Colonic mucosa (tissue), 4 donors: Measurements from ENCODE around the gene MUC20. TPM values are rescaled to one million over a fixed set of nuclear protein-coding genes. Genes with fewer than 3 reads are reported as not detected.

Experiments
- DNase-seq: peaks from one replicate; pipeline ENCODE4 v3.0.0-alpha.2; 2020
- H3K27ac ChIP-seq: fragments of 200-600 bp; one replicate; pipeline ENCODE4 v1.8.0; 2021
- H3K27me3 ChIP-seq: fragments of 200-600 bp; one replicate; pipeline ENCODE4 v1.8.0; 2021
- H3K36me3 ChIP-seq: fragments of 200-600 bp; one replicate; pipeline ENCODE4 v1.8.0; 2021
- H3K4me1 ChIP-seq: fragments of 200-600 bp; one replicate; pipeline ENCODE4 v1.8.0; 2021; ENCODE audit warnings: mild to moderate bottlenecking
- H3K4me3 ChIP-seq: fragments of 200-600 bp; one replicate; pipeline ENCODE4 v1.8.0; 2021
- H3K9ac ChIP-seq, 2 donors: one replicate each; pipeline ENCODE4 v1.7.0; 2013; ENCODE audit warnings: control low read depth in 2 of 2, low read depth in 2 of 2, low read length in 2 of 2
- H3K9me3 ChIP-seq: fragments of 200-600 bp; one replicate; pipeline ENCODE4 v1.8.0; 2021
- intact Hi-C: fragments of 100-400 bp; cut with DNase I; formaldehyde crosslinking; loops from one replicate; pipeline ENCODE4 v1.14.1; 2022
- total RNA-seq, 2 donors: library from RNA; stranded (reverse); fragmentation: NEBNext Ultra II Directional in 1 of 2; extraction: Animal tissue kit (Norgen Biotek cat#: 25700) in 1 of 2; gene quantifications; one replicate each; pipeline ENCODE4 v1.2.1, GENCODE V29; 2021
- TF ChIP-seq, protein P1 (sequence below): fragments of 200-600 bp; IDR thresholded peaks from one replicate; pipeline ENCODE4 v1.8.0; 2022; ENCODE audit warnings: antibody characterized with exemption, mild to moderate bottlenecking
- donor health status: healthy.
- donor health status: DM: no; HTN: no; CAD: no.
- donor health status: DM: no; HTN: no; CAD: no.

The MUC20 gene
- total RNA-seq, 2 donors from 2014 or later, result 58.1 to 170 TPM

DNA sequence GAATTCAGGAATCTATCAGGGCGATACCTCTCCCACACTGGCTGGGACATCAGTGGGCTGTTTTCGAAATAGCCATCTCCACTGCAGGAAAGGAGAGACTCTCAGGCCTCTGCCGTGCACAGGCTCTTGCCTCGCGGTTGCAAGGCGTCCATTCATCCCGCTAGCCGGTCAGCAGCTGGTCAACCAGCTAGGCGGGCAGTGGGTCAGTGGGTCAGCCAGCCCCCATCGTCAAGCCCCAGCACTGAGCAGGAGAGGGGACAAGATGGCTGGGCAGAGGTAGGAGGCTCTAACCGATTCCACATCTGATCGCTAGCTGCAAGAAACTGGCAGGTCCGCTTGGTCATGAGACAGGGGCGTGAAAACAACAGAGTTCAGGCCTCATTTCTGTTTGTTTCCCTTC is 45.9 kb downstream of the MUC20 start:
- intact Hi-C loops, result no loop called here
- Histone ChIP-seq H3K36me3 (no peaks in the 10 kb centered on the region), H3K4me1 (no peaks in the 10 kb centered on the region), H3K27me3 (no peaks in the 10 kb centered on the region), H3K9ac (no peak overlapping the region), H3K9me3 (no peaks in the 10 kb centered on the region), H3K4me3 (no peak overlapping the region), H3K27ac (no peak overlapping the region)
- no peak for DNase-seq
- TF ChIP-seq, protein P1, sequence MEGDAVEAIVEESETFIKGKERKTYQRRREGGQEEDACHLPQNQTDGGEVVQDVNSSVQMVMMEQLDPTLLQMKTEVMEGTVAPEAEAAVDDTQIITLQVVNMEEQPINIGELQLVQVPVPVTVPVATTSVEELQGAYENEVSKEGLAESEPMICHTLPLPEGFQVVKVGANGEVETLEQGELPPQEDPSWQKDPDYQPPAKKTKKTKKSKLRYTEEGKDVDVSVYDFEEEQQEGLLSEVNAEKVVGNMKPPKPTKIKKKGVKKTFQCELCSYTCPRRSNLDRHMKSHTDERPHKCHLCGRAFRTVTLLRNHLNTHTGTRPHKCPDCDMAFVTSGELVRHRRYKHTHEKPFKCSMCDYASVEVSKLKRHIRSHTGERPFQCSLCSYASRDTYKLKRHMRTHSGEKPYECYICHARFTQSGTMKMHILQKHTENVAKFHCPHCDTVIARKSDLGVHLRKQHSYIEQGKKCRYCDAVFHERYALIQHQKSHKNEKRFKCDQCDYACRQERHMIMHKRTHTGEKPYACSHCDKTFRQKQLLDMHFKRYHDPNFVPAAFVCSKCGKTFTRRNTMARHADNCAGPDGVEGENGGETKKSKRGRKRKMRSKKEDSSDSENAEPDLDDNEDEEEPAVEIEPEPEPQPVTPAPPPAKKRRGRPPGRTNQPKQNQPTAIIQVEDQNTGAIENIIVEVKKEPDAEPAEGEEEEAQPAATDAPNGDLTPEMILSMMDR, result no peak

DNA sequence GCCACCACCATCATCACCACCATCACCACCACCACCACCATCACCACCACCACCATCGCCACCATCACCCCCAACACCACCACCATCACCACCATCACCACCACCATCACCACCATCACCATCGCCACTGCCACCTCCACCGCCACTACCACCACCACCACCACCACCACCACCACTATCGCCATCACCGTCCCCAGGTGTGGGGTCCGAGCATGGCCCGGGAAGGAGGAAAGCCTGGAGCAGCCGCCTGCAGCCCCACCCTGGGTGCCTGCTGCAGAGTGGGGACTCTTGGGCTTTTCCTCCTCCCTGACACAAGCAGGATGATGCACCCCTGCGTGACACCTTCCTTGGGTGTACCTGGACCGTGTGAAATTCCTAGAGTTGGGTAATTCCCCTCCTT is 47.0 kb downstream of the MUC20 start:
- Histone ChIP-seq H3K36me3 (no peaks in the 10 kb centered on the region), H3K27ac (no peak overlapping the region), H3K27me3 (no peaks in the 10 kb centered on the region), H3K9me3 (no peaks in the 10 kb centered on the region), H3K9ac (no peak overlapping the region), H3K4me1 (no peaks in the 10 kb centered on the region), H3K4me3 (no peak overlapping the region)
- intact Hi-C loops, result no loop called here
- DNase-seq, result no peak
- TF ChIP-seq, protein P1, result no peak

DNA sequence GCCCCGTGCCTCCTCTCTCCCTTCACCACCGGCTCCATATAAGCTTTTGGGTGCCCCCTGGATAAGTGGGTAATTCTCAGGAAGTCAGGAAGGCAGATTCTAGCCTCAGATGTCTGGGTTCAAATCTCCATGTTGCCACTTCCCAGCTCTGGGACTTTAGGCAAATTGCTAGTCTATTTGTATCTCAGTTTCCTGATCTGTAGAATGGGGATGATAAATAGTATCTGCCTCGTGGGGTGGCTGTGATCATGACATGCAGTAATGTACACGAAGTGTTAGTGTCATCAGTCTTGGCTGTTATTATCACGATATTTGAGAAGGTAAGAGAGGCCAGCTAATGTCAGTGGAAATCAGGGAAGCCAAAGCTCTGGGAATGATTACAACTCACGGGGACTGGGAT is 47.6 kb downstream of the MUC20 start:
- no peak for DNase-seq
- no peaks in the 10 kb centered on the region for H3K36me3 ChIP-seq
- H3K4me3 ChIP-seq, result no peak overlapping the region
- intact Hi-C loops, result no loop called here
- H3K9ac ChIP-seq, result no peak overlapping the region
- no peaks in the 10 kb centered on the region for H3K9me3 ChIP-seq
- no peaks in the 10 kb centered on the region for H3K27me3 ChIP-seq
- TF ChIP-seq, protein P1, result no peak
- H3K4me1 ChIP-seq, result no peaks in the 10 kb centered on the region
- H3K27ac ChIP-seq, result no peak overlapping the region

DNA sequence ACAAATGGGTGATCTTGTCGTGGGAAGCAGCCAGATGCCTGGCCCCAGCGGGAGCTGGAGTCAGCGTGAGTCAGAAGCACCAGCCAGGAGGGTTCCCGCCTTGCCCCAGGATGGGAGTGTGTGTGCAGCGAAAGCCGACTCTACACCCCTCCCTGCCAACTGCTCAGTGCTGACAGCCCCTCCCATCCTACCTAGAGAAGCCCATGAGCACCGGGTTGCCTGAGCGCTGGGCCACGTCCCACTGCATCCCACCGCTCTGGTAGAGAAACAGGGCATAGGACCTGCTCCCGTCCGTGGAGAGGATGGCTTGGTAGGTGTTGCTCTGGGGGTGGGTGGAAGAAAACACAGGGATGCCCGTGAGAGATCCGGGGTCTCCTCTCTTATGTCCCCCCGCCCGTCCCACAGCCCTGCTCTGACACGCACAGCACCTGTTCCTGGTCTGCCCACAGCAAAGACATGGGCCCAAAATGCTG is 48.1 kb downstream of the MUC20 start:
- no peak for DNase-seq
- intact Hi-C loops, result no loop called here

DNA sequence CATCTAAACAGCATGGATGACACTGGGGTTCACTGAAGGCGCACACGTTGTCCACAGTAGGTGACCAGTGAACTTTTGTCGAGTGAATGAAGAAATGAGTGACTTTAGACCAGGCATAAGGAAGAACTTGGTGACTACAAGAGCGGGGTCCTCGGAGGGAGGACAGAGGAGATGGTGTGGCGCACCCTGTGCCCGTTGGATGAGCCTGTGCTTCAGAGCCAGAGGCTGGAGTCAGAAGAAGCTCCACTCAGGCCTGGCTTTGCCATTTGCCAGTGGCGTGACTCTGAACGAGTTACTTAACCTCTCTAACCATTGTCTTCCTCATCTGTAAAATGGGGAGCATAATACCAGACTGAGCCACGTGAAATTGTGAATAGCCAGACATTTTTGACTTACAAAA is 48.8 kb downstream of the MUC20 start:
- intact Hi-C loops, result no loop called here
- Histone ChIP-seq H3K27me3 (no peaks in the 10 kb centered on the region), H3K4me3 (no peak overlapping the region), H3K36me3 (no peaks in the 10 kb centered on the region), H3K9me3 (no peaks in the 10 kb centered on the region), H3K27ac (no peak overlapping the region), H3K4me1 (no peaks in the 10 kb centered on the region), H3K9ac (no peak overlapping the region)
- TF ChIP-seq, protein P1, result no peak
- DNase-seq, result no peak

More for the DNA sequence above, 48.1 kb downstream of the MUC20 start:
- Histone ChIP-seq H3K9ac (no peak overlapping the region), H3K27ac (no peak overlapping the region), H3K27me3 (no peaks in the 10 kb centered on the region), H3K4me3 (no peak overlapping the region), H3K4me1 (no peaks in the 10 kb centered on the region), H3K36me3 (no peaks in the 10 kb centered on the region), H3K9me3 (no peaks in the 10 kb centered on the region)
- TF ChIP-seq, protein P1, result no peak
